GM21447 (cell line): Measurements from ENCODE around the gene DGAT2L6.
A peak's percentile ranks its signal among the peaks of the same experiment; 100 is the strongest.
"Not testable (repeated sequence)": the region's sequence is repeated elsewhere in the genome, so short reads cannot be mapped to it uniquely, and the experiment has no call there.

Experiments used
- ATAC-seq: cut with Tn5 transposase; IDR thresholded peaks from one replicate; pipeline ENCODE4 v1.9.1; 2021; ENCODE audit not compliant: unreplicated experiment

Gene DGAT2L6

DNA sequence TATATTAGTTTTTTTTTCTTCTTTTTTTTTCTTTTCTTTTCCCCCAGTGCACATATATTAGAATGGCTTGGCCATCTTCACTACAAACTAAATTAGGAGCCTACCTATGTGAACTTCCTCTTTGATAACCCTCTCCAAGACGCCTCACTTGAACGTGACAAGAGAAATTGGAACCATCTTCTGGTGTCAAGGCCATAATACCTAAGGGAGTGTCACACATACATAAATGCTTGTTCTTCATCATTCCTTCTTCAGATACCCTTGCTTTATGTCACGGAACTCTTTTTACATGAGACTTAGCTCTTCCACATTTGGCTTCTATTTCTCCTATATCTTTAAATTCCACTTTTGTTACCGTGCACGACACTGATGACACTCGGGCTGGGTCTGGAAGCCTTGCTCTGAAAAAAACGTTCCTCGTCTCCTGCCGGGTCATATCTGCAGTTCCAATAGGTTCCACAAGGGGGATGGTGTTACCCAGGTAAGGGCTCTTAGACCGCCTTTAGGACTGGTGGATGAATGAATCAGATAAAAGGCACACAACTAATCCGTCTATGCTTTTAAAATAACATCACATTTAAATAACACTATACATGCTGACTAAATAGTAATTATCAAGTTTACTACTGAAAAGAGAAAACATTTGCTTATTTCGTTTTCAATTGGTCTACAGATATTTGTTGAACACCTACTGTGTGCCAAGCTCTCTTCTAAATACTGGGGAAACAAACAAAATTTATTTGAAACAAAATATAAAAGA is 19.9 kb downstream of the DGAT2L6 start:
- peak; percentile 67 for ATAC-seq

DNA sequence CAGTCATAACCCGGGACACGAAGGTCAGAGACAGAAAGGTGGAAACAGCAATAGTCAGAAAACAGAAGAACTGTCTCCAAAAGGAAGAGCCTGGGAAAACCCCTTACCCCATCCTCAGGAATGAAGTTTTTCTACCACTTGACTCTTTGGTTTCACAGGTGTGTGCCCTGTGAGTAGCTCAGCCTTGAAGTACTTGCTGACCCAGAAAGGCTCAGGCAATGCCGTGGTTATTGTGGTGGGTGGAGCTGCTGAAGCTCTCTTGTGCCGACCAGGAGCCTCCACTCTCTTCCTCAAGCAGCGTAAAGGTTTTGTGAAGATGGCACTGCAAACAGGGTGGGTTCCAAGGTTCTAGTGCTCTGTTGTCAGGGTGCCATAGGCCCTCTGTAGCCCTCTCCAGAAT is 24.4 kb downstream of the DGAT2L6 start:
- no peak for ATAC-seq

DNA sequence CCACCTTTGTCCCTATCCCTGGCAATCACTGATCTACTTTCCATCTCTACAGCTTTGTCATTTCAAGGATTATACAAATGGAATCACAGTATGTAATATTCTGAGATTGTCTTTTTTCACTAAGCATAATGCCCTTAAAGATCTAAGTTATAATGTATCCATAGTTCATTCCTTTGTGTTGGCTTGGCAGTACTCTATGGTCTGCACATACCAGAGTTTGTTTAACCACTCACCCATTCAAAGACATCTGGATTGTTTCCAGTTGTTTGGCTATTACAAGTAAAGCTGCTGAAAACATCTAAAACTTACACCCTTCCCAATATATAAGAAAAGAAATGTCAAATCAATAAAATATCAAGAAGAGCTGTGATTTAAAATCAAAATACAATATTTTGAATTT is 31.2 kb downstream of the DGAT2L6 start:
- ATAC-seq: no peak

DNA sequence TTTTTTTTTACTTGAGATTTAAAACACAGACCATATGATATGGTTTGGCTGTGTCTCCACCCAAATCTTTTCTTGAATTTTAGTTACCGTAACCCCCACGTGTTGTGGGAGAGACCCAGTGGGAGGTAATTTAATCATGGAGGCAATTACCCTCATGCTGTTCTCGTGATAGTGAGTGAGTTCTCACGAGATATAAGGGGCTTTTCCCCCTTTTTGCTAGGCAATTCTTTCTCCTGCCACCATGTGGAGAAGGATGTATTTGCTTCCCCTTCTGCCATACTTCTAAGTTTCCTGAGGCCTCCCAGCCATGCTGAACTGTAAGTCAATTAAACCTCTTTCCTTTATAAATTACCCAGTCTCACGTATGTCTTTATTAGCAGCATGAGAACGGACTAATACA is 32.3 kb downstream of the DGAT2L6 start:
- not testable (repeated sequence) for ATAC-seq

DNA sequence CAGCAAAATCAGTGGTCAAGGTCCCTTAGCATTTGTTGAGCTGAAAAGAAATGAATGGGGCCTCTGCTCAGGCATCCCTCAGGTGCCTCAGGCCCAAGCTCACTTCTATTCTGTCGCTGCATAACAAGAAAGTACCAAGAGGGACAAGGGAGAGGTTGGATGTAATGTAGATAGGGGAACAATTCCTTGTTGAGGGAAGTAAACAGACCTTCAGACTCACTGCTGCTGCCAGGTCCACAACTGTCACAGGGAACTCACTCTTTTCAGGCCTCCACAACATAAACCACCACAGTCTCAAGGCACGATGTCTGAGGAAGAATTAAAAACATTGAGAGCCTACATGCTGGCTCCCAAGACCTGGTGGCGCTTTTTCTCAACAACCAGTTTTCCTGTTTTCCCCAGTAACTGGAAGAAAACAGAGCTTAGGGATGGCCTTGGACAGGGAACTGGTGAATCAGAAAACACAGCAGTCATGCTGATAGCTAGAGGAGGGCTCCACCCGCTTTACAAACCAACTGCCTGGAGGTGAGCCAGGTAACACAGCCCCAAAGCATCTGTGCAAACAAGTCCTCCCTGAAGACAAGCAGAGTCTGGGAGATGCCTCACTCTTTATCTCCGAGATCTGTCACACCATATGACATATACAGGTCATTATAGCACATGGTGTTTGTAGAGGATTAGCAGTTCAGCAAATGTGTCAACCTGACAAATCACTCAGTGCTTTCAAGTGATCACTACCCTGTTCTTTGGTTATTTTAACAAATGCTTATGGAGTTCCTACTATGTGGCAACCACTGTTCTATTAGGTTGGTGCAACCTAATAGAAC is 42.9 kb downstream of the DGAT2L6 start:
- no peak for ATAC-seq

DNA sequence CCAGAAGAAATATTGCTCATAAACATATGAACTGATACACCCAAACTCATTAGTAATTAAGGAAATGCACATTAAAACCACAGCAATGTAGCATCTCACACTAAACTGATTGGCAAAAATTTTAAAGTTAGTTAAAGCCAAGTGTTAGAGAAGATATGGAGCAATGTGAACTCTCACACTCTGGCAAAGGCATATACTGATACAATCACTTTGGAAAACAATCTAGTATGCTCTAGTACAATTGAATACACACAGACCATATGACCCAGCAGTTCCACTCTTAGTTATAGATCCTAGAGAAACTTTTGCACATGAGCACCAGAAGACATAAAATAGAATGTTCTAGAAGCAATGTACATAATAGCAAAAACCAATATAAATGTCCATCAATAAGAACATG is 48.8 kb downstream of the DGAT2L6 start:
- ATAC-seq: no peak

DNA sequence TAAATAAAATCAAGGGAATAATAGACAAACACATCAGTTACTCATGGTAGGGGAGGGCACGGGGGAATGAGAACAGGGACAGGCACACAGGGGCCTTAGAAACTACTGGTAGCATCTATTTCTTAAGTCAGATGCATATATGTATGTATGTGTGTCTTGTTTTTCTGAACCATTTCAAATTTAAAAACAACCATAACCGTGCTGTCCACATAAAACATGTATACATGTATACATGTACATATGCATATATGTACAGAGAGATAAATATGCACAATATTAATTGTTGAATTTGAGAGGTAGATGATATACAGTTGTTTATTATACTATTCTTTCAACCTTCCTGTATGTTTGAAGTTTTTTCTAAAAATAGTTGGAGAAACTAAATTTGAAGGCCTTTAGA is 49.4 kb downstream of the DGAT2L6 start:
- ATAC-seq: no peak

DNA sequence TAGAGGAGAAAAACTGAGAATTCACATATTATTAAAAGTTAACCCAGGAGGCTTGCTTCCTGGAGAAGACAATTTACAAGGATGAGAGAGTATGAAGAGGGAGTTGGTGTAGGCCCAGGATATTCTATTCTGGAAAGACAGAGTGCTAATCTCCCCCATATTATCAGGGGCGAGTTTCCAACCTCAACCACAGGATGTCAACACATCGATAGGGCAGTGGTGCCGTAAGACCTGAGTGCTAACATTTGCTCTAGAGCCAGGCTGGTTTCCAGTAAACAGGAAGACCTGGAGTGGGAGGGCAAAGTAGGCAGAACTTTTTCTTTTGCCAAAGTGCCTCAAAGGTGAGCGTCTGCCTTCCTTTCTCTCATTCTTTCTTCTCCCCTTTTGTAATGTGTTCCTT is 54.4 kb downstream of the DGAT2L6 start:
- no peak for ATAC-seq

DNA sequence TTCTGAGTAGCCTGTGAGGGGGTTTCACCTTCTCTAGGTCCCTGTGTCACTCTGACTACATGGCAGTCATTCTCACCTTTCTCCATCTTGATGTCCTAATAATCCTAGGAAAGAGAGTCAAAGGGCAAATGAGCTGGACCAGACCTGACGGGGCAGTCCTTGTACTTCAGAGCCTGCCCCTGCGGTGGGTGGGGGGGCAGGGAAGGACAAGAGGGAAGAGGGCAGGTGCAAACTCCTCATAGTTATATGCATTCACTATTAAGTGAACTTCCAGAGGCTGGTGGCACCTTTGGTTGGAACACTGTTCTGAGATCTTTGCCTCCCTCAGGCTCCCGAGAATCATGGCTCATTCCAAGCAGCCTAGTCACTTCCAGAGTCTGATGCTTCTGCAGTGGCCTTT is 57.1 kb downstream of the DGAT2L6 start, which contains the start of gene AWAT1:
TSS of gene AWAT1 (plus strand) at position 301 of the 400 bp plus-strand sequence. CDS start at position 342, 41 bp downstream.
- ATAC-seq: no peak

DNA sequence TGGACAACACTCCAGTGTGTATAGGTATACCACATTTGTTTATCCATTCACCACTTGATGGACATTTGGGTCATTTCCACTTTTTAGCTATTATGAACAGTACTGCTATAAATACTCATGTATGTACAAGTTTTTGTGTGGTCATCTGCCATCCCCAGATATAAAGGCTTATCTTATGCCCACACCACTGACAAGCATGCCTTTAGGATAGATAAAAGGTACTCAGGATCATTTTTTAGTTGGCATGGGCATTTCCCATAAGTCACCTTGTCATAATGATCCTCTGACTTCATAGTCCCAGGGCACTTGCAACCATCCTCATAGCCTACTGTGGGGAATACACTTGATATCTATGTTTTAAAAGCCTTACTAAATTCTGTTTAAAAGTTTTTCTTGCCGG is 63.5 kb downstream of the DGAT2L6 start:
- ATAC-seq: no peak

DNA sequence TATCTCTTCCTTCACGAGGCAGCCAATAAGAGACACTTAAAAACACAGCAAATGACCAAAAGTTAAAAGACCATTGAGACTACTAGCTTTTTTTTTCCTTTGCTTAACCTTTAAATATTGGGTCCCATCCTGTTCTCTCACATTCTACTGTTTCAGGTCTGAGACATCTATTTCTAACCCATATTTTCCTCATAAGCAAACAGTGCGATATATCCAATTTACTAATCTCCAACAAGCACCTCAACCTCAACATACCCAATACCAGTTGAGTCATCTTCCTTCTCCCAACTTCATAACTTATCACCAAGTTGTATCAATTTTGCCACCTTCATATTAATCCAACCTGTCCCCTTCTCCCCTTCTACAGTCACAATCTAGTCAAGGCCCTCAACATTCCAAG is 64.2 kb downstream of the DGAT2L6 start:
- ATAC-seq: no peak

DNA sequence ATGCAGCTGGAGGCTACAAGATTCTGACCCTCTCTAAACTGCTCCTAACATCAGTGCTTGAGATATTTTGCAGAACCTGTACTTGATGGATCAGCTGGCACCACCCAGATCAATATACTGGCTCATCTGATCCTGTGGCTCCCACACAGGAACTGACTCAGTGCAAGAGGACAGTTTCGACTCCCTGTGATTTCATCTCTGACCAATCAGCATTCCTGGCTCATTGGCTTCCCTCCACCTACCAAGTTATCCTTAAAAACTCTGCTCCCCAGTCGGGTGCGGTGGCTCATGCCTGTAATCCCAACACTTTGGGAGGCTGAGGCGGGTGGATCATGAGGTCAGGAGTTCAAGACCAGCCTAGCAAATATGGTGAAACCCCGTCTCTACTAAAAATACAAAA is 66.3 kb downstream of the DGAT2L6 start:
- not testable (repeated sequence) for ATAC-seq

DNA sequence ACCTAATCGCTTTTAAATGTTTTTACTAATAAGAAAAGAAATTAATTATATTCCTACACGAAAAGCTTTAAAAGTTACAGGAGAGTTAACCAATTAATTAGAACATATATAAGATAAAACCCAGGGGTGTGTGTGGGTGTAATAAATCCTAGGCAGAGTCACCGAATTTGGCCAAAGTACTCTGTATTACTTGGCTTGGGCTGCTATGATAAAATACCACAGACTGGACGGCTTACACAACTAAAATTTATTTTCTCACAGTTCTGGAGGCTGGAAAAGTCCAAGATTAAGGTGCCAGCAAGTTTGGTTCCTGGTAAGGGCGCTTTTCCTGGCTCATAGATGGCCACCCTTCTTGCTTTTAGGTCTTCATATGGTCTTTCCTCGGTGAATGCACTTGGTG is 67.6 kb downstream of the DGAT2L6 start:
- ATAC-seq: no peak

DNA sequence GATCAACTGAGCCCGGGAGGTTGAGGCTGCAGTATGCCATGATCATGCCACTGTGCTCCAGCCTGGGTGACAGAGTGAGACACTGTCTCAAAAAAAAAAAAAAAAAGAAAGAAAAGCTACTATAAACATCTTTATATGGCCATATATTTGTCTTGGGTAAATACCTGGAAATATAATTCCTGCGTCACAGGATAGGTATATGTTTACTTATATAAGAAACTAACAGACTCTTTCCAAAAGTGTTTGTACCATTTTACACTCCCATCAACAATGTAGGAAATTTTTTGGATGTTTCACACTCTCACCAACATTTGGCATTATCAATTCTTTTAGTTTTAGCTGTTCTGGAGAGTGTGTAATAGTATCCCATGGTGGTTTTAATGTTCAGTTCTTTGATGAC is 70.0 kb downstream of the DGAT2L6 start:
- no peak for ATAC-seq

DNA sequence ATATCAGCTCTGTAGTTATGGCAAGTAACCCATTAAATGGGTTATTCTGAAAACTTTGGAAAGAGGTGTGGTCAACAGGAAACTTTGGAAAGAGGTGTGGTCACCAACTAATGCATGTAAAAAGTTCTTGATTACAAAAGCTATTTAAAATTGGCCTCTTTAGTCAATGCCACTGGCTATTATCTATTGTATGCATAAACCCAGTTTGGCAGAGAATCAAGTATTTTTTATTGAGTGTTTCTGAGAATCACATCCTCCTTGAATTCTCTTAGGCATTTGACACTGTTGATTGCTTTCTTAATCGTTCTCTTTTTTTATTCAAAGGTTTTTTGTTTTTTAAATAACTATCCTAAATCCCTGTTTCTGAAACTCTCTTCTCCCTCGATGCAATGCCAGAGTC is 75.2 kb downstream of the DGAT2L6 start:
- no peak for ATAC-seq

DNA sequence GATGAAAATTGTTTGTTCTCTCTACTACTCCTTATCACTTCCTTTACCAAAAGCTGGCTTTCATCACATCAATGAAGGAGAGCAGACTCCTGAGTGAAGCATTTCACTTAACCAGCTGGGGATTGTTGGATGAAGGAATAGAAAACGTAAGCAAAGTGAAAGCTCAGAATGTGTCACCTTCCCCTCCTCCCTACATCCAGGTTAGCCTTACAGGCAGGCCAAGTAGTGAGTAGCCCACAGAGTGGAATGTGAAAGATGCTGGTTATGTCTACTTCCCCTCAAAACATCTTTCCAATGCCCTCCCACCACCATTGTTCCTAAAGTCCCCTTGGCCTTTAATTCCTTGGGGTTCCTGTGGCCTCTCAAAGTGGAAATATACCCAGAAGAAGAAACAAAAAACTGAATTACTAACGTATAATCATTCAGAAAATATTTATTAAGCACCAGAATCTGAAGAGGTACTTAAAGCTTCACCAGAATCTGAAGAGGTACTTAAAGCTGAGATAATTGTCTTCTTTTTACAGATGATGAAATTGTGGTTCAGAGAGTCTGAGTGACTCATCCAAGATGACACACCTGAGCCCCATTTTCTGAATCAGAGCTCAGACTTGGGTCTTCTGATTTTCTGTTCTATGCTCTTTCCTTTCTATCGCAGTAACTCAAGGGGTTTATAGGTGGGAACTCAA is 76.2 kb downstream of the DGAT2L6 start:
- ATAC-seq: no peak

DNA sequence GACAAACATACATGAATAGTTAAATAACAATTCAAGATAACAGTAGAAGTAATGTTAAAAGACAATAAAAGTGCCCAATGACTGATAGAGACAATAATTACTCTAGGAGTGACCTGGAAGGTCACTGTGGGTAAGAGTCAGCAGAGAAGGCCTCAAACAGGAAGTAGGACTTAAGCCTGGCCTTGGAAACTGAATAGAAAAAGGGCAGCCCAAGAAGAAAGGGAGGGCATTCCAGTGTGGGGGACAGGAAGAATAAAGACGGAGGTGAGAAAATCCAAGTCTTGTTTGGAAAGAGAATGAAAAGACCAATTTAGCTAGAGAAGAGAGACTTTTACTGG is 76.7 kb downstream of the DGAT2L6 start:
- no peak for ATAC-seq

DNA sequence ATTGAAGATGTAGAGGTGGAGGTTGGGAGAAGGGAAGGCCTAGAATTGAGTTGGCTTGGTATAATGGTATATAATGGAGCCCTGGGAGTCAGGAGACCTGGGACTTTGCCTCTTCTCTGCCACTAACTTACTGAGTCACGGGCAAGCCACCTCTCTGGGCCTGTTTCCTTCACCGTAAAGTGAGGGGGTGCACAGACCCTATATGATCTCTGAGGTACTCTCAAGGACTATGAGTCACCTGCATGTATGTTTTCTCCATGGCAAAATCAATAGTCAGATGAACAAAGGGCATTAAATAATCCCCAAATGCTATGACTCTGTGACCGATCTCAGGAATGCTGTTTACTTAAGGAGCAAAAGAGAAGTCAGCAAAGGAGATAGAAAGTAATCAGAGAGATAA is 77.6 kb downstream of the DGAT2L6 start:
- ATAC-seq: no peak
